Non-pigmented ciliary epithelial cell (primary cell): ENCODE data around the gene UROC1.

Experiments
- DNase-seq: peaks from one replicate; pipeline ENCODE4 v3.0.0-alpha.2; 2010; ENCODE audit warnings: low read depth

Gene UROC1

GRCh38 chr3:126530171-126531050 is 12.8 kb upstream of the UROC1 start:
- no peak for DNase-seq

GRCh38 chr3:126529585-126530170 is 12.1 kb upstream of the UROC1 start:
- no peak for DNase-seq

GRCh38 chr3:126528800-126529541 is 11.4 kb upstream of the UROC1 start:
- DNase-seq = no peak

- no peak for DNase-seq
Observed at GRCh38 chr3:126528419-126528799, 10.8 kb upstream of the UROC1 start.

GRCh38 chr3:126527455-126528211 is 10.1 kb upstream of the UROC1 start:
- DNase-seq = no peak

- DNase-seq = no peak
Observed at GRCh38 chr3:126527006-126527405, 9.4 kb upstream of the UROC1 start.

- DNase-seq = no peak
Observed at GRCh38 chr3:126526668-126527005, 9.1 kb upstream of the UROC1 start.

GRCh38 chr3:126525853-126526667 is 8.5 kb upstream of the UROC1 start:
- DNase-seq = no peak

GRCh38 chr3:126525091-126525852 is 7.7 kb upstream of the UROC1 start:
- no peak for DNase-seq

GRCh38 chr3:126524429-126524988 is 6.9 kb upstream of the UROC1 start:
- no peak for DNase-seq

- DNase-seq = no peak
Observed at GRCh38 chr3:126523745-126524428, 6.3 kb upstream of the UROC1 start, which contains the start of gene CHST13. CHST13 (plus strand) TSS chr3:126524155; CDS start chr3:126524333, 178 bp downstream.

GRCh38 chr3:126522363-126522788 is 4.8 kb upstream of the UROC1 start:
- no peak for DNase-seq

GRCh38 chr3:126521122-126521891 is 3.7 kb upstream of the UROC1 start:
- no peak for DNase-seq

- no peak for DNase-seq
Observed at GRCh38 chr3:126519506-126520455, 2.2 kb upstream of the UROC1 start.

- DNase-seq = no peak
Observed at GRCh38 chr3:126518779-126519177, 1.2 kb upstream of the UROC1 start.

- DNase-seq = no peak
Observed at GRCh38 chr3:126517986-126518778, 609 bp upstream of the UROC1 start.

GRCh38 chr3:126516936-126517290 is 660 bp downstream of the UROC1 start:
- DNase-seq = no peak
